PC-3 (cell line): ENCODE data around the gene GARIN6. TPM values are rescaled to one million over a fixed set of nuclear protein-coding genes. Genes with fewer than 3 reads are reported as not detected.

ENCODE experiments used
- ATAC-seq: fragments of 200-7000 bp; cut with Tn5 transposase; 2 replicates; pipeline ENCODE4 v1.9.1; 2020; ENCODE audit warnings: mild to moderate bottlenecking, moderate library complexity
- BruUV-seq: library from RNA; stranded (reverse); fragments of 400-500 nt; replicated peaks from 2 replicates; lab custom pipeline; 2021; lab: Mats Ljungman, UMichigan
- CTCF ChIA-PET: fragments of 300-600 bp; sonication (Branson Sonifier 250); formaldehyde crosslinking; loops from one replicate; lab custom pipeline; 2022; ENCODE audit warnings: antibody characterized with exemption; lab: Charles Lee
- POLR2A ChIA-PET: fragments of 300-600 bp; sonication (Branson Sonifier 250); formaldehyde crosslinking; loops from one replicate; lab custom pipeline; 2022; ENCODE audit warnings: antibody characterized with exemption; ENCODE audit not compliant: unreplicated experiment; lab: Charles Lee
- DNase-seq: peaks from one replicate; pipeline ENCODE4 v3.0.0-alpha.2; 2015
- H2AFZ ChIP-seq: fragments of 300-600 bp; sonication (generic); 2 replicates; pipeline ENCODE4 v1.6.0; 2016; ENCODE audit warnings: antibody characterized with exemption, low read length
- H3F3A ChIP-seq: fragments of 300-600 bp; sonication (generic); one replicate; pipeline ENCODE4 v1.6.0; 2017; ENCODE audit warnings: antibody characterized with exemption, low read length, control low read depth, mild to moderate bottlenecking; ENCODE audit not compliant: unreplicated experiment
- H3K27ac ChIP-seq: fragments of 300-600 bp; sonication (generic); 2 replicates; pipeline ENCODE4 v1.5.1; 2016; ENCODE audit warnings: mild to moderate bottlenecking, low read length
- H3K27me3 ChIP-seq: fragments of 300-600 bp; sonication (generic); 2 replicates; pipeline ENCODE4 v1.6.1; 2016; ENCODE audit warnings: low read length, mixed read lengths
- H3K36me3 ChIP-seq: fragments of 300-600 bp; sonication (generic); 2 replicates; pipeline ENCODE4 v1.6.1; 2016; ENCODE audit warnings: low read depth, mixed run types, low read length, mixed read lengths
- H3K4me1 ChIP-seq: fragments of 300-600 bp; sonication (generic); 2 replicates; pipeline ENCODE4 v1.5.1; 2016; ENCODE audit warnings: low read length; ENCODE audit not compliant: insufficient read depth
- H3K4me2 ChIP-seq: fragments of 300-600 bp; sonication (generic); 2 replicates; pipeline ENCODE4 v1.6.0; 2016; ENCODE audit warnings: low read length
- H3K4me3 ChIP-seq: fragments of 300-600 bp; sonication (generic); 2 replicates; pipeline ENCODE4 v1.5.1; 2016; ENCODE audit warnings: mild to moderate bottlenecking, low read length, mixed read lengths
- H3K79me2 ChIP-seq: fragments of 300-600 bp; sonication (generic); 2 replicates; pipeline ENCODE4 v1.6.1; 2017; ENCODE audit warnings: low read length, mixed read lengths
- H3K9ac ChIP-seq: fragments of 300-600 bp; sonication (generic); 2 replicates; pipeline ENCODE4 v1.6.0; 2016; ENCODE audit warnings: mild to moderate bottlenecking, low read length
- H3K9me2 ChIP-seq: fragments of 300-600 bp; sonication (generic); replicated peaks from 2 replicates; pipeline ENCODE4 v1.6.1; 2016; ENCODE audit warnings: mixed run types, low read length, mixed read lengths
- H3K9me3 ChIP-seq: fragments of 300-600 bp; sonication (generic); 2 replicates; pipeline ENCODE4 v1.6.1; 2016; ENCODE audit warnings: low read length, mixed read lengths
- H4K20me1 ChIP-seq: fragments of 300-600 bp; sonication (generic); 2 replicates; pipeline ENCODE4 v1.6.1; 2016; ENCODE audit warnings: low read length, mixed read lengths
- CTCF ChIP-seq: fragments of 300-600 bp; sonication (generic); conservative IDR thresholded peaks from 2 replicates; pipeline ENCODE4 v1.5.1; 2017; ENCODE audit warnings: antibody characterized with exemption, low read depth, mild to moderate bottlenecking, low read length
- EZH2 ChIP-seq: fragments of 300-600 bp; sonication (generic); IDR thresholded peaks from one replicate; pipeline ENCODE4 v1.6.1; 2017; ENCODE audit warnings: antibody characterized with exemption, mild to moderate bottlenecking, low read length; ENCODE audit not compliant: unreplicated experiment
- EZH2phosphoT487 ChIP-seq: fragments of 300-600 bp; sonication (generic); IDR thresholded peaks from 2 replicates; pipeline ENCODE4 v1.6.1; 2018; ENCODE audit warnings: mild to moderate bottlenecking, antibody characterized with exemption, low read length, borderline replicate concordance
- intact Hi-C: fragments of 100-400 bp; cut with micrococcal nuclease; formaldehyde crosslinking; loops from 2 replicates; pipeline ENCODE4 v1.9.0; 2023
- total RNA-seq: library from RNA; depleted of rRNA; stranded (reverse); fragments of >200 nt; gene quantifications from 2 replicates; pipeline ENCODE4 v1.2.3, GENCODE V29; 2014

GARIN6 gene
- total RNA-seq, 1 experiment from 2014 or later = not detected

- H3K27me3 ChIP-seq = no peaks in the 10 kb centered on the region
- no peaks in the 10 kb centered on the region for H3K9me2 ChIP-seq
- no peak overlapping the region for H3K4me2 ChIP-seq
- H3K36me3 ChIP-seq = no peaks in the 10 kb centered on the region
- H2AFZ ChIP-seq = no peak overlapping the region
- no peak for DNase-seq
- ChIA-PET CTCF (no interaction called here), POLR2A (no interaction called here)
- no peaks in the 10 kb centered on the region for H3F3A ChIP-seq
- H4K20me1 ChIP-seq = no peaks in the 10 kb centered on the region
- no peak overlapping the region for H3K4me3 ChIP-seq
- H3K9ac ChIP-seq = no peak overlapping the region
- no peaks in the 10 kb centered on the region for H3K79me2 ChIP-seq
- BruUV-seq = no TSS peak
- TF ChIP-seq CTCF = no peak
- TF ChIP-seq EZH2phosphoT487 = no peak
- TF ChIP-seq EZH2 = no peak
- ATAC-seq = no peak; the same call in 1 of the 2 replicates
- no peaks in the 10 kb centered on the region for H3K9me3 ChIP-seq
- intact Hi-C loops = no loop called here
- no peak overlapping the region for H3K27ac ChIP-seq
- no peaks in the 10 kb centered on the region for H3K4me1 ChIP-seq
These were observed 37.9 kb upstream of the GARIN6 start for GRCh38 chr12:99609455-99610181.

- POLR2A ChIA-PET = no interaction called here
- intact Hi-C loops = no loop called here
- Histone ChIP-seq H4K20me1 (no peaks in the 10 kb centered on the region), H3K36me3 (no peaks in the 10 kb centered on the region), H3K9ac (no peak overlapping the region), H3K79me2 (no peaks in the 10 kb centered on the region), H2AFZ (no peak overlapping the region), H3K4me1 (no peaks in the 10 kb centered on the region), H3K9me3 (no peaks in the 10 kb centered on the region), H3K27ac (no peak overlapping the region), H3K9me2 (no peaks in the 10 kb centered on the region), H3K4me2 (peak overlapping the region; percentile 12; the same call in 1 of the 2 replicates), H3K4me3 (no peak overlapping the region), H3K27me3 (no peaks in the 10 kb centered on the region), H3F3A (no peaks in the 10 kb centered on the region)
- ATAC-seq (peak; percentile 31; the same call in 1 of the 2 replicates), DNase-seq (peak; percentile 38)
- BruUV-seq = no TSS peak
- TF ChIP-seq EZH2phosphoT487 (no peak), CTCF (no peak), EZH2 (no peak)
- CTCF ChIA-PET = no interaction called here
These were observed 36.4 kb upstream of the GARIN6 start for GRCh38 chr12:99611117-99611516.

GRCh38 chr12:99611599-99611998 is 36.0 kb upstream of the GARIN6 start:
- Histone ChIP-seq H3F3A (no peaks in the 10 kb centered on the region), H3K9me2 (no peaks in the 10 kb centered on the region), H3K4me3 (no peak overlapping the region), H3K79me2 (no peaks in the 10 kb centered on the region), H3K27ac (no peak overlapping the region), H2AFZ (no peak overlapping the region), H3K4me2 (peak overlapping the region; percentile 12; the same call in 1 of the 2 replicates), H3K9me3 (no peaks in the 10 kb centered on the region), H4K20me1 (no peaks in the 10 kb centered on the region), H3K36me3 (no peaks in the 10 kb centered on the region), H3K27me3 (no peaks in the 10 kb centered on the region), H3K4me1 (no peaks in the 10 kb centered on the region), H3K9ac (no peak overlapping the region)
- ATAC-seq = no peak
- intact Hi-C loops = no loop called here
- no TSS peak for BruUV-seq
- TF ChIP-seq CTCF (no peak), EZH2phosphoT487 (no peak), EZH2 (no peak)
- ChIA-PET CTCF (no interaction called here), POLR2A (no interaction called here)
- no peak for DNase-seq
